GM04503 (cell line): Measurements from ENCODE around the gene CISD2.
"Not testable (repeated sequence)": the region's sequence is repeated elsewhere in the genome, so short reads cannot be mapped to it uniquely, and the experiment has no call there.

Experiments used
- DNase-seq: peaks from one replicate; pipeline ENCODE4 v3.0.0-alpha.2; 2012; ENCODE audit warnings: low read depth

The CISD2 gene

DNA sequence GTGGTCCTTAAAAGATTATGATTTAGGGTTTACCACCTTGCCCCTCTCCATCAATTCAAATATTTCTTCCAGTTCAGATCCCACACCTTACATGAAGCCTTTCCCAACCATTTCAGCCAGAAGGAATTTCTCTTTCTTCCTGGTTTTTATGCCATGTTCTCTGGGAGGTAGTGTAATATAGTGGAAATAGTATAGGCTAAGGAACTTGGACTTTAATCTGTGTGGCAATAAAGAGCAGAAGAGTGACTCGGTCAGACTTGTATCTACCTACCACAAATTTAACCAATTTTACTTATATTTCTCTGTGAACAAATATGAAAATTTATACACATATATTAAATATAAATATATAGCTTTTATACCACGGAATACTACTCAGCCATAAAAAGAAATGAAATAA lies 18.4 kb upstream of the CISD2 start:
- no peak for DNase-seq

- no peak for DNase-seq
Measured at GRCh38 chr4:102858828-102859464, 9.8 kb upstream of the CISD2 start.

DNA sequence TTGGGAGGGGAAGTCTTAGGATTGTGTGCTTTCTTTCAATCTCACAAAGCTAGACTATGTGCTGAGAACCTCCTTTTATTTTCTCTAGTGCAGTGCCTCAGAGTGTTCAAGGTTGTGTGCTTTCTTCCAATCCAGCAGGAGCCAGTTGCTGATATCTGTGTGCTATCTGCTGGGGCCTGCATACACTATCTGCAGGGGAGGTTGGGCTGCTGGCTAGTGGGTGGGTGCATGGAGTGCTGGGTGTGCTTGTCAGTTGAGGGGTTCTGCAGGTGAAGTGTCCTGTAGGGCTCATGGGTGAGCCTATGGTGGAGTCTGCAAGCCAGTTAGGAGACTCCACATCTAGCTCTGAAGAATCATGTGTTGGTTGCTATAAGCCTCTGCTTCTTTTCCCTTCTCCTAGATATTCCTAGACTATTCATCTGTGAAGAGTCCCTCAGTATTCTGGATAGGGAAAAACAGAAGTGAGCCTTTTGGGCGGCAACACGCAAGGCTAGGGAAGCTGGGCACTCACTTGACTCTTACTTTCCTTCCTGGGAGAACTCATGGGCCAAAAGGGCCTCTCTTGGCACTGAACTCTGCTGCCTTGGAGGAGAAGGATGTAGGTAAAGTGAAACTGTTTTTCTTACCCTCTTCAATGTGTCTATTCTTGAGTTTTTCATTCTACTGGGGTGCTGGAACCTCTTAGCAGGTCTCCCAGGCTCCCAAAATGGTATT lies 8.0 kb upstream of the CISD2 start:
- DNase-seq: no peak

GRCh38 chr4:102862016-102862415 lies 6.8 kb upstream of the CISD2 start:
- DNase-seq: no peak

DNA sequence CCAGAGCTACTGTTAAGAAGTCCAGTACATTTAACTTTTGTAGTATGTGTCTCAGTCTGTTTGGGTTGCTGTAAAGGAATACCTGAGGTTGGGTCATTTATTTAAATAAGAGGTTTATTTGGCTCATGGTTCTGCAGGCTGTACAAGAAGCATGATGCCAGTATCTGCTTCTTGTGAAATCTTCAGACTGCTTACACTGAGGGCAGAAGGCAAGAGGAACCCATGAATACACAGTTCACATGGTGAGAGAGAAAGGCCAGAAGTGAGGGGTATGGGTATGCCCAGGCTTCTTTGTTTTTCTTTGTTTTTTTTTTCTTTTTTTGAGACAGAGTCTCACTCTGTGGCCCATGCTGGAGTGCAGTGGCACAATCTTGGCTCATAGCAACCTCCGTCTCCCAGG lies 6.0 kb upstream of the CISD2 start:
- no peak for DNase-seq

DNA sequence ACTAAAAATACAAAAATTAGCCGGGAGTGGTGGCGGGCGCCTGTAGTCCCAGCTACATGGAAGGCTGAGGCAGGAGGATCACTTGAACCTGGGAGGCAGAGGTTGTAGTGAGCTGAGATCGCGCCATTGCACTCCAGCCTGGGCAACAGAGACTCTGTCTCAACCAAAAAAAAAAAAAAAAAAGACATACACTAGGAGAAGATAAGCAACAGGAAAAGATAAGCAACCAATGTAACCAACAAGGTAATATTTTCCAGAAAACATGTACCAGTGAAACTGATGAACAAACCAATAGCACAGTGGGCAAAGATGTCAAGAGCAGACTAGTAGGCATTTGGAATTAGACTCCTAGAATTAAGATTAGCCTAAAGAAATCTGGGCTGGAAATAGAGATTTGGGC lies 3.5 kb upstream of the CISD2 start:
- DNase-seq: not testable (repeated sequence)

DNA sequence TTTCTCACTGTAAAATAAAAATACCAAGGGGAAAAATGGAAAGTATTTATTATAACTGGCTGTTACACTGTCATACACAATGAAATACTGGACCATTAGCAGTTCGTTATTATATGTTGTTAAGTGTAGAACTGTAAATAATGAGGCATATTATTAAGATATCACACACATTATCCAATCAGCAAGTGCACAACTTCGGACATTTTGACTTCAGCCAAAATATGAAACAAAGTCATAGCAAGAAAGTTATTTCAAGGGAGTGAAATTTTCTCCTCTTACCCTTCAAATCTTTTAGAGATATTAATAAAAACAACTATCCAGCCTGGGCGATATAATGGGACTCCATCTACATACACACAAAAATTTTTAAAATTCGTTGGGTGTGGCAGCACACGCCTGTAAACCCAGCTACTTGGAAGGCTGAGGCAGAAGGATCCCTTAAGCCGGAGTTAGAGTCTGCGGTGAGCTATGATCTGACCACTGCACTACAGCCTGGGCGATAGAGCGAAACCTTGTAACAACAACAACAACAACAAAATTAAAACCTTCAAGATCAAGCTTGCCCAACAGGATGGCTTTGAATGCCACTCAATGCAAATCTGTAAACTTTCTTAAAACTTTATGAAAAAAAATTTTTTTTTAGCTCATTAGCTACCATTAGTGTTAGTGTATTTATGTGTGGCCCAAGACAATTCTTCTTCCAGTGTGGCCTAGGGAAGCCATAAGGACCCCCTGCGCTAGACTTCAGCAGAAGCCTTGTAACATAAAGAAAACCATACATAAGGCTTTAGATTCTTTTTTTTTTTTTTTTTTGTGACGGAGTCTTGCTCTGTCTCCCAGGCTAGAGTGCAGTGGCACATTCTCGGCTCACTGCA lies 1.3 kb upstream of the CISD2 start:
- DNase-seq: no peak

DNA sequence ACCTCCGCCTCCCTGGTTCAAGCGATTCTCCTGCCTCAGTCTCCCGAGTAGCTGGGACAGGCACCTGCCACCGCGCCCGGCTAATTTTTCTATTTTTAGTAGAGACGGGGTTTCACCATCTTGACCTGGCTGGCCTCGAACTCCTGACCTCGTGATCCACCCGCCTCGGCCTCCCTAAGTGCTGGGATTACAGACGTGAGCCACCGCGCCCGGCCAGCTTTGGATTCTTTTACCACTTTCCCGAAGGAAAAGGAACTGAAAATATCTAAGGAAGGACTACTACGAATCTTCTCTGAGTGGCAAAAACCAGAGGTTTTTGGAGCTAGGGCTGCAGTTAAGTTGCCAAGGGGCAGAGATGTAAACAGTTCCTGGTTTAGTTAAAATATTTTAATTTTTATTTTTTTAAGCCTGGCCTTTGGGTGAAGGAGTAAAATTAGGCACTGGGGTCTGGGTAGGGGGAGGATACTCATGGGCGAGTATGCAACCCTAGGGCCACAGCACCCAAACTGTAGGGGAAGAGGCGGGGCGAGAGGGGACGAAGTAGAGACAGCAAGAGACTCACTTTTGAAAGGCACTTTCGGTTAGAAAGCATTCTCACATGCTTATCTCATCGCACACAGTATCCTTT lies 525 bp upstream of the CISD2 start:
- DNase-seq: no peak

- DNase-seq: peak; percentile 1
Measured at GRCh38 chr4:102869569-102870197, 891 bp downstream of the CISD2 start.

GRCh38 chr4:102871772-102872171 lies 3.0 kb downstream of the CISD2 start:
- no peak for DNase-seq

DNA sequence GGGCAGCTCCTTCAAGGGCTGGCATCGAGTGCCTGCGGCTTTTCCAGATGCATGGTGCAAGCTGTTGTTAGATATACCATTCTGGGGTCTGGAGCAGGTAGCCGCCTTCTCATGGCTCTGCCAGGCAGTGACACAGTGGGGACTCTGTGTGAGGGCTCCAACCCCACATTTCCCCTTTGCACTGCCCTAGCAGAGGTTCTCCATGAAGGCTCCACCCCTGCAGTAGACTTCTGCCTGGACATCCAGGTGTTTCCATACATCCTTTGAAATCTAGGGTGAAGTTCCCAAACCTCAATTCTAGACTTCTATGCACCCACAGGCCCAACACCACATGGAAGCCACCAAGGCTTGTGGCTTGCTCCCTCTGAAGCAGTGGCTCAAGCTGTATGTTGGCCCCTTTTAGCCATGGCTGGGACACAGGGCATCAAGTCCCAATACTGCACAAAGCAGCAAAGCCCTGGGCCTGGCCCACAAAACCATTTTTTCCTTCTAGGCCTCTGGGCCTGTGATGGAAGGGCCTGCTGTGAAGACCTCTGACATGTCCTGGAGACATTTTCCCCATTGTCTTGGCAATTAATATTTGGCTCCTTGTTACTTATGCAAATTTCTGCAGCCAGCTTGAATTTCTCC lies 8.8 kb downstream of the CISD2 start:
- not testable (repeated sequence) for DNase-seq

DNA sequence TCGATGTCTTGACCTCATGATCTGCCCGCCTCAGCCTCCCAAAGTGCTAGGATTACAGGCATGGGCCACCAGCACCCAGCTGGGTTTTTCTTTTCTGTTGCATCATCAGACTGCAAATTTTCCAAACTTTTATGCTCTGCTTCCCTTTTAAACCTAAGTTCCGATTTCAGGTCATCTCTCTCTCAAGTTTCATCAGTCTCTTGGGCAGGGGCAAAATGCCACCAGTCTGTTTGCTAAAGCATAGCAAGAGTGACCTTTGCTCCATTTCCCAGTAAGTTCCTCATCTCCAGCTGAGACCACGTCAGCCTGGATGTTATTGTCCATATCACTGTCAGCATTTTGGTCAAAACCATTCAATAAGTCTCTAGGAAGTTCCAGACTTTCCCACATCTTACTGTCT lies 9.6 kb downstream of the CISD2 start:
- DNase-seq: not testable (repeated sequence)

DNA sequence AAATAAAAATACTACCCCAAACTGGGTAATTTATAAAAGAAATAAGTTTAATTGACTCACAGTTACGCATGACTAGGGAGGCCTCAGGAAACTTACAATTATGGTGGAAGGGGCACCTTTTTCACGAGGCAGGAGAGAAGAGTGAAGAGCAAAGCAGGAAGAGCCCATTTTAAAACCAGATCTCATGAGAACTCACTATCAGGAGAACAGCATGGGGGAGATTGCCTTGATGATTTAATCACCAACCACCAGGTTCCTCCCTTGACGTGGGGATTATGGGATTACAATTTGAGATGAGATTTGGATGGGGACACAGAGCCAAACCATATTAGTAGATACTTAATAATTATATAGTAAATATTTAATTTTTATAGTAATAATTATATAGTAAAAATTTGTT lies 10.1 kb downstream of the CISD2 start:
- no peak for DNase-seq

DNA sequence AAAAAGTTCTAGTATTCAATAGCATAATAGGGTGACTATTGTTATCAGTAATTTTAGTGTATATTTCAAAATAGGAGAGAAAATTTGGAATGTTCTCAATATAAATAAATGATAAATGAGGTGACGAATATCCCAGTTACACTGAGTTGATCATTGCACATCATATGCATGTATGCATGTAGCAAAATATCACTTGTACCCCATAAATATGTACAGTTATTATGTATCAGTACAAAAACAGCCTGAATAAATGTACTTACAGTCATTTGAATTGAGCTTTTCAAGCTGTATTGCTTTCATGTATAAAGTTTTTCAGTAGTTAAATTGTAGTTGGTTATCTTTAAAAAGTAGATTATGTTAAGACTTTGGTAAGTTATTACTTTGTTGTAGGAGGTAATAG lies 12.6 kb downstream of the CISD2 start:
- no peak for DNase-seq

DNA sequence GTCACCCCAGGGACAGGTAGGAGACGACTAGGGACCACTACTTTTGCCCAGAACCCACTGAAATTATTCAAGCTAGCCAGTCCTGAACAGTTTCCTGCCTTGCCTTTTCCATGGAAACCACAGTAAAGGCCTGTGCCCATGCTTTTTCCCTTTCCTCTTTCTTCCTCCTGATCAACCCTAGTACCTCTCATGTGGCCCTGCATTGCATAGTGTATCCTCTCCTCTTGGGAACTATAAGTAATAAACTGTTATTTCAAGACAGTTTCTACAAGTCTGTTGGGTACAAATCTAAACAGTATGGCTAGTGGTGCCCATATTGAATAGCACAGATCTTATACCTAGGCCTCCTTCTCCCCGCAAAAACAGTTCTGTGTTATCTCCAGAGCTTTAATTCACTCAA lies 14.5 kb downstream of the CISD2 start:
- DNase-seq: no peak

DNA sequence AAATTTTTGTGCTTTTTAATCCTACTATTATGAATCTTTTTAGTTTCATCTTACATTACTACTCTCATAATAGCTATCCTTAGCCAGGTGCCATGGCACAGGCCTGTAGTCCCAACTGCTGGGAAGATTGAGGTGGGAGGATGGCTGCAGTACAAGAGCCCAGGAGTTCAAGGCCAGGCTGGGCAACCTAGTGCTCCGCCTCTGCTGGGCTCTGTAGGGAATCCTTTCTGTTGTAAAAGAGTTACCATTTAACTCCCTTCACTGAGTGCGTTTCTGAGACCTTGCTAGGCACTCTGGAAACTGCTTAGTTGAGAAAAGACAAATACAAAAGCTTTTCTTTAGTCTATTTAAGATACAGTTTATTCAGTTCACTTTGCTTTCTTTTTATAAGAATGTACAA lies 19.8 kb downstream of the CISD2 start:
- DNase-seq: not testable (repeated sequence)

GRCh38 chr4:102889866-102890265 lies 21.1 kb downstream of the CISD2 start:
- DNase-seq: not testable (repeated sequence)

DNA sequence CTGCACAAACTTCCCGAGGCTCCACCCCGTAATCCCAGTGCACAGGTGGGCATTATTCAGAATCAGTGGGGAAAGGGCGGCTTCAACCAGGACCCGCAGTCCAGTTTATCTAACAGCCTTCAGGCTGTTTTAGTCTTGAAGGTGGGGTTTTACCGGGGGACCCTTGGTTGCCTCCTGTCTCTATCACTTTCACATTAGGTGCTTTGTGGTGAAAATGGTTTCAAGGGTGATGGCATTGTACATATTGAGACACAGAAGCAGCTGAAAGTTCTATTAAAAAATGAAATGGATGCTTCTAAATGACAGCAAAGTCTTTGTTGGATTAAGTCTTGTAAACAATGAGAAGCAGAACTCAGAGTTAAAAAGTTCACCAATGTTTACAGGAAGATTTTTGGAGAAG lies 27.8 kb downstream of the CISD2 start:
- DNase-seq: not testable (repeated sequence)

DNA sequence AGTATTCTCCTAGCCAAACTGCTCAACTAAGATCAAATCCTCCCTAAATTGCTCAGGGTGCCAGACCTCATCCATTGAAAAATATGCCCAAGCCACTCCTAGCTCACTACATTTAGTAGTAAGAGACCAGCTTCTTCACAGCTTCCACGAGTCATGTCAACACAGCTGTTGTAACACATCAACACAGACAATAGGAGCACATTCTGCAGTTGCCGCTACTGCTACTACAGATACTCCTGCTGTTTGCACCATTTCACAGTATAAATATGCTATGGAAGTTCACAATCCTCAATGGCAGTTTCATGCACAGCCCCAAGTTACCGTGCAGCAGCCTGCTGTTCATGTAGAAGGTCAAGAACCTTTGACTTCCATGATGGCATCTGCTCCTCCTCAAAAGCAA lies 28.8 kb downstream of the CISD2 start:
- DNase-seq: not testable (repeated sequence)

DNA sequence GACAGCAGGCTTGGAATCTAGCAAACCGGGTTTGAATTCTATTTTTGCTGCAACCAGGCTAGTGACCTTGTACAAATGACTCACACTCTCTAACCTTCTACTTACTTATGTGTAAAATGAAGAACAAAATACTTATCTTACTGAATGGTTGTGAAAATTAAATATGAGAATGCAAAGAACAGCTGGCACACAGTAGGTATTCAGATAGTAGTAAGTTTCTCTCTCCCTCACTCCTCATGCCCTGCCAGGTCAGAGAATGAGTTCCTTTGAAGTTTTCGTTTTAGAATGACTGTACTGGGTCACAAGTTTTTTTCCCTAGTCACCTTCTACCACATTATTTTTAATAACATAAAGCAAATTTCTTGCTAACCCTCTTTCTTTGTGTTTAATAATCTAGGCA lies 33.0 kb downstream of the CISD2 start:
- DNase-seq: no peak

- DNase-seq: no peak
Measured at GRCh38 chr4:102918859-102919258, 50.1 kb downstream of the CISD2 start.

- DNase-seq: not testable (repeated sequence)
Measured at GRCh38 chr4:102919697-102920096, 50.9 kb downstream of the CISD2 start.
